OCI-LY1 (cell line): ENCODE results near the gene PLVAP.

Source experiments
- CTCF ChIP-seq: fragments of 200-600 bp; sonication (generic), shearing (Covaris generic); IDR thresholded peaks from 2 replicates; pipeline ENCODE4 v1.5.1; 2017; ENCODE audit warnings: mild to moderate bottlenecking, antibody characterized with exemption, low read length, moderate library complexity, mixed read lengths
- EZH2 ChIP-seq: fragments of 200-600 bp; sonication (generic), shearing (Covaris generic); IDR thresholded peaks from 2 replicates; pipeline ENCODE4 v1.8.0; 2017; ENCODE audit warnings: borderline replicate concordance, mixed run types, mild to moderate bottlenecking, antibody characterized with exemption, low read length, moderate library complexity, mixed read lengths

GRCh38 chr19:17353386-17353785 is 23.8 kb downstream of the PLVAP start:
- TF ChIP-seq CTCF (no peak), EZH2 (no peak)
